ENCODE measurements around the gene SVIL. TPM values are rescaled to one million over a fixed set of nuclear protein-coding genes. Genes with fewer than 3 reads are reported as not detected.

SVIL gene
- total RNA-seq, 2 donors from 2014 or later, result 12.2 to 14.2 TPM

GRCh38 chr10:29666201-29666600, 31.4 kb upstream of the SVIL start:
- no peak for ATAC-seq (replicated peaks in 1 of 2)
- Mint-ChIP-seq H3K4me3 (no peak overlapping the region), H3K27ac (no peak overlapping the region), H3K4me1 (ENCODE audit: low read depth) (no peaks in the 10 kb centered on the region), H3K27me3 (ENCODE audit: low read depth) (peaks cover 11% of the 10 kb centered on the region), H3K9me3 (no peaks in the 10 kb centered on the region), H3K36me3 (ENCODE audit: insufficient read depth in 2 of 2) (peaks cover 0 to 5% of the 10 kb centered on the region in 2 donors)
- DNase-seq, result no peak

DNA sequence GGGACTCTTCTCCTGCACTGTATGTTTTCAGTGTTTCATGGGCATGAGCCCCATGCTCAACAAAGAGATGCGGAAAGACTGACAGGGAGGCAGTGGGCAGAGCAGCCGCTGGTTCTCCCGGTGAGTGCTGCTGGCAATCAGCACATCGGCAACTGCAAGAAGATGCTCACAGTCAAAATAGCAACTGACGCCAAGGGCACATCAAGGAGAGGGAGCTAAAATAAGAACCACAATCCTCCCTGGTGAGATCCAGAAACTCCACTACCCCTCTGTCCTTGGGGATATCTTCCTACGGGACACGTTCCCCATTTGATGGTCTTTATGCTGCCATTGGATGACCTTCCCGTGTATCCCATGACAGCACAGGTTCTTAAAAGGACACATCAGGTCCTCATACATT, 28.9 kb upstream of the SVIL start:
- H3K4me3 Mint-ChIP-seq, result no peak overlapping the region
- H3K27ac Mint-ChIP-seq, result no peak overlapping the region
- H3K9me3 Mint-ChIP-seq, result no peaks in the 10 kb centered on the region
- DNase-seq (no peak), ATAC-seq (replicated peaks in 1 of 2) (no peak)
- no peaks in the 10 kb centered on the region for H3K36me3 Mint-ChIP-seq (ENCODE audit: insufficient read depth in 2 of 2)
- H3K4me1 Mint-ChIP-seq (ENCODE audit: low read depth), result peaks cover 14% of the 10 kb centered on the region
- H3K27me3 Mint-ChIP-seq (ENCODE audit: low read depth), result peaks cover 25% of the 10 kb centered on the region

GRCh38 chr10:29658984-29659965, 24.5 kb upstream of the SVIL start:
- peak overlapping the region; percentile 47 to 60 for H3K4me3 Mint-ChIP-seq
- H3K9me3 Mint-ChIP-seq, result peaks cover 5 to 6% of the 10 kb centered on the region in 2 donors
- peaks cover 15 to 21% of the 10 kb centered on the region in 2 donors for H3K36me3 Mint-ChIP-seq (ENCODE audit: insufficient read depth in 2 of 2)
- DNase-seq (peak; percentile 68 to 77), ATAC-seq (replicated peaks in 1 of 2) (peak; percentile 99)
- peaks cover 30% of the 10 kb centered on the region for H3K4me1 Mint-ChIP-seq (ENCODE audit: low read depth)
- peak overlapping the region; percentile 10 for H3K27ac Mint-ChIP-seq
- H3K27me3 Mint-ChIP-seq (ENCODE audit: low read depth), result peaks cover 25% of the 10 kb centered on the region

GRCh38 chr10:29657719-29658274, 23.0 kb upstream of the SVIL start:
- H3K27me3 Mint-ChIP-seq (ENCODE audit: low read depth), result peaks cover 25% of the 10 kb centered on the region
- no peak for ATAC-seq (replicated peaks in 1 of 2)
- peaks cover 30% of the 10 kb centered on the region for H3K4me1 Mint-ChIP-seq (ENCODE audit: low read depth)
- peaks cover 15 to 21% of the 10 kb centered on the region in 2 donors for H3K36me3 Mint-ChIP-seq (ENCODE audit: insufficient read depth in 2 of 2)
- H3K9me3 Mint-ChIP-seq, result peaks cover 5 to 6% of the 10 kb centered on the region in 2 donors
- peak in 1 of 2 donors; percentile 15 for DNase-seq
- H3K27ac Mint-ChIP-seq, result no peak overlapping the region
- H3K4me3 Mint-ChIP-seq, result peak overlapping the region; percentile 13 to 63

DNA sequence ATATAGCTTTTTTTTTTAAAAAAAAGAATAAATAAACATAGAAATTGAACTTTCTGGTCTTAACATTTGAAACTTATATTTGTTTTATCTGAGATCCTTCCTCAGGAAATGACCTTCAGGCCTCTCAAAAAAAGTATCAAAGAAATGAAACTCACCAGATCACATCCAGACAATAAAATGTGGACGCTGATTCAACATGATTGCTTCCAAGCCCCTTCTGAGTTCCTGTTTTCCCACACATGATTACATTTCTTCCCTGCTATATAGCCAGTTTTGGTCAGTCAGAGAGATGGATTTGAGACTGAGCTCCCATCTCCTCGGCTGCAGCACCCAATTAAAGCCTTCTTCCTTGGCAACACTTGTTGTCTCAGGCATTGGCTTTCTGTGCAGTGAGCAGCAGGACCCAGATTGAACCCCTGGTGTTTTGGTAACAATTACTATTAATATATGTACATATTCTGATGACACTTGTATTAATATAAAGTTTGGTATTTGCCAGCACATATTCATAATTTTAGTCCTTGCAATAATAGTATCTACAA, 21.8 kb upstream of the SVIL start:
- DNase-seq (no peak), ATAC-seq (replicated peaks in 1 of 2) (no peak)
- H3K27me3 Mint-ChIP-seq (ENCODE audit: low read depth), result peaks cover 17% of the 10 kb centered on the region
- no peak overlapping the region for H3K27ac Mint-ChIP-seq
- no peak overlapping the region for H3K4me3 Mint-ChIP-seq
- peaks cover 5 to 6% of the 10 kb centered on the region in 2 donors for H3K9me3 Mint-ChIP-seq
- peaks cover 30% of the 10 kb centered on the region for H3K4me1 Mint-ChIP-seq (ENCODE audit: low read depth)
- peaks cover 15 to 21% of the 10 kb centered on the region in 2 donors for H3K36me3 Mint-ChIP-seq (ENCODE audit: insufficient read depth in 2 of 2)

- Mint-ChIP-seq H3K4me1 (ENCODE audit: low read depth) (peaks cover 22% of the 10 kb centered on the region), H3K4me3 (no peak overlapping the region), H3K36me3 (ENCODE audit: insufficient read depth in 2 of 2) (peaks cover 8 to 11% of the 10 kb centered on the region in 2 donors), H3K9me3 (peaks cover 3 to 4% of the 10 kb centered on the region in 2 donors), H3K27ac (no peak overlapping the region), H3K27me3 (ENCODE audit: low read depth) (no peaks in the 10 kb centered on the region)
- DNase-seq (no peak), ATAC-seq (replicated peaks in 1 of 2) (no peak)
Measured at GRCh38 chr10:29652192-29652591, 17.4 kb upstream of the SVIL start.

DNA sequence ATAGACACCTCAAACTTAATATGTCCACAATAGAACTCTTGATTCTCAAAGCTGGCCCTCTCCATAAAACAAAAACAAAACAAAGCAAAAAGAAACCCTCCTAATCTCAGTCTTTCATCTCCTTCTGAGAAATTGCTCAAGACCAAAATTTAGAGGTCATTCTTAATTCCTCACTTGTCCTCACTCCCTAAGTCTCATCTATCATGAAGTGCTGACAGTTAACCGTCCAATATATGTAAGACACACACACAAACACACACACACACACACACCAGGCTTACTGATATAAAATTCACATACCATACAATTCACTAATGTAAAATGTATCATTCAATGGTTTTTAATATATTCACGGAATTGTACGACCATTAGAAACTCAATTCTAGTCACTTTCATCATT, 17.0 kb upstream of the SVIL start:
- no peak overlapping the region for H3K4me3 Mint-ChIP-seq
- no peak overlapping the region for H3K27ac Mint-ChIP-seq
- H3K4me1 Mint-ChIP-seq (ENCODE audit: low read depth), result peaks cover 26% of the 10 kb centered on the region
- peaks cover 2 to 3% of the 10 kb centered on the region in 2 donors for H3K9me3 Mint-ChIP-seq
- ATAC-seq (replicated peaks in 1 of 2), result no peak
- DNase-seq, result no peak
- H3K27me3 Mint-ChIP-seq (ENCODE audit: low read depth), result no peaks in the 10 kb centered on the region
- H3K36me3 Mint-ChIP-seq (ENCODE audit: insufficient read depth in 2 of 2), result peaks cover 6 to 8% of the 10 kb centered on the region in 2 donors

GRCh38 chr10:29650552-29650944, 15.8 kb upstream of the SVIL start:
- H3K9me3 Mint-ChIP-seq, result no peaks in the 10 kb centered on the region
- DNase-seq (no peak), ATAC-seq (replicated peaks in 1 of 2) (no peak)
- peaks cover 38% of the 10 kb centered on the region for H3K4me1 Mint-ChIP-seq (ENCODE audit: low read depth)
- H3K36me3 Mint-ChIP-seq (ENCODE audit: insufficient read depth in 2 of 2), result peaks cover 2% of the 10 kb centered on the region in 2 donors
- no peak overlapping the region for H3K4me3 Mint-ChIP-seq
- H3K27me3 Mint-ChIP-seq (ENCODE audit: low read depth), result no peaks in the 10 kb centered on the region
- H3K27ac Mint-ChIP-seq, result no peak overlapping the region

DNA sequence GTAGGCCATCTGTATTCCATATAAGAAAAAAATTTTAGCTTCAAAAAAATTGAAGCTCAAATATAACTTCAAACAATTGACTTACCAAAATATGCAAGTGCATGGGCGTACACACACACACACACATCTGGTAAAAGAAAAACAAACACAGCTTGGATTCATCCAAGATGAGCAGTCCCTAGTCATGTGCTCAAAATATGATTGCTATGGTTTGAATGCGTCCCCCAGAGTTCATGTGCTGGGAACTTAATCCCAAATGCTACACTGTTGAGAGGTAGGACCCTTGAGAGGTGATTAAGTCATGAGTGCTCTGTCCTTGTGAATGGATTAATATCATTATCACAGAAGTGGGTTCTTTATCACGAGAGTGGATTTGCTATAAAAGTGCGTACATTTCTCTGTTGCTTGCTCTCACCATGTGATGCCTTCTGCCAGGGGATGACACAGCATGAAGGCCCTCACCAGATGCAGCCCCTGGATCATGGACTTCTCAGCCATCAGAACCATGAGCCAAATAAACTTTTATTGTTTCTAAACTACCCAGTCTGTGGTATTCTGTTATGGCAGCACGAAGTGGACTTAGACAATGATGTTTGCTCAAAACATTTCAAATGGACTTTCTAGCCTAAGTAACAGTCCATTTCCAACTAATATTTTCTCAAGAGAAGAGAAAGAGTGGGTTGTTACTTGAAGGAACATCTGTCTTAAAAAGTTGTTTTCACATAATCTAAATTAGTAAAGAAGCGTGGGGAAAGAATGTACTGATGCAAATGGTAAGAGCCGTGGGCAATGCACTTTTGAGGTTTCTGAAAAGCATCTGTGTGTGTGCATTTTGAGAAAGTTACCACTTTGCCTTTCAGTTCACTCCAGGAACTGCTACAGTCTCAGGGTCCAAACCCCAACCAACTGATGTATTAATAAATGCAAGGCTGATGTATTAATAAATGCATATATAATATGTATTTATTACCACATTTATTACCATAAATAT, 15.1 kb upstream of the SVIL start:
- ATAC-seq (replicated peaks in 1 of 2) (no peak), DNase-seq (no peak)
- Mint-ChIP-seq H3K4me3 (no peak overlapping the region), H3K27me3 (ENCODE audit: low read depth) (no peaks in the 10 kb centered on the region), H3K9me3 (no peaks in the 10 kb centered on the region), H3K27ac (no peak overlapping the region), H3K4me1 (ENCODE audit: low read depth) (peaks cover 38% of the 10 kb centered on the region), H3K36me3 (ENCODE audit: insufficient read depth in 2 of 2) (peaks cover 0 to 2% of the 10 kb centered on the region in 2 donors)

GRCh38 chr10:29648983-29649268, 14.2 kb upstream of the SVIL start:
- DNase-seq, result no peak
- peaks cover 38% of the 10 kb centered on the region for H3K4me1 Mint-ChIP-seq (ENCODE audit: low read depth)
- peaks cover 0 to 2% of the 10 kb centered on the region in 2 donors for H3K36me3 Mint-ChIP-seq (ENCODE audit: insufficient read depth in 2 of 2)
- H3K9me3 Mint-ChIP-seq, result no peaks in the 10 kb centered on the region
- H3K4me3 Mint-ChIP-seq, result no peak overlapping the region
- ATAC-seq (replicated peaks in 1 of 2), result no peak
- H3K27me3 Mint-ChIP-seq (ENCODE audit: low read depth), result no peaks in the 10 kb centered on the region
- no peak overlapping the region for H3K27ac Mint-ChIP-seq

DNA sequence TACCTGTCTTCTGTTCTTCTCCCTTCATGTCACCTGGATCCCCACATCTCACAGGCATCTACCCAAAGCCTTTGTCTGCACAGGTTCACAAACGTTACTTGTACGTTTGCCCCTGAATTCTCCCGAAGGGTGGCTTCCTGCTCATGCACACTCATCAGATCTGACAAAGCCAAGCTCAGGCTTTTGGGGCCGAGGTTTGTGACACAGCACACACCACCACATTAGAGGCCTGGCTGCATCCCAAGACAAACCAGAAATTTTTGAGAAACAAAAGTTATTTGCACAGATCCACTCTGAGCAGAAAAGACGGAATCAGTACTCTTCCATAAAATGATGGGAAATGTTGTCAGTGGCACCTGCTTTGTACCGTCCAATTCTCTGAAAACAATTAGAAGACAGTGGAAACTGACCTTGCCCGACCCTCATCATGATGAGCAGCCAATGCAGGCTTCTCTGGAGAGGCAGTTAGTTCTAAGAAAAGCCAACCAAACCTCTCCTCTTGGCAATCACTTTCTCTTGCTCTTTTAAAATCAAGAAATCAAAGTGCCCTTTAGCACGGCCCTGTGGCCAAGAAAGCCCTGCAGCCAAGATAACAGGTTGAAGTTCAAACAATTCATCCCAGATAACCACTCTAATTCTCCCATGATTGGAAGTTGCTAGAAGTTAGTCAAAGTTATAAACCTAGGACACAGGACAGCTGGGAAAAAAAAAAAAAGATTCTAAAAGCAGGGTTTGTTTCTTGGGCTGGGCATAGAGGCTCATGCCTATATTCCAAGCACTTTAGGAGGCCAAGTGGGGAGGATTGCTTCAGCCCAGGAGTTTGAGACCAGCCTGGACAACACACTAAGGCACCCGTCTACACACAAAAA, 13.6 kb upstream of the SVIL start:
- H3K4me1 Mint-ChIP-seq (ENCODE audit: low read depth), result peaks cover 38% of the 10 kb centered on the region
- peak overlapping the region; percentile 29 for H3K27ac Mint-ChIP-seq
- ATAC-seq (replicated peaks in 1 of 2) (peak; percentile 82 to 83), DNase-seq (peak; percentile 34 to 41)
- H3K27me3 Mint-ChIP-seq (ENCODE audit: low read depth), result no peaks in the 10 kb centered on the region
- H3K4me3 Mint-ChIP-seq, result peak overlapping the region; percentile 64 to 83
- H3K9me3 Mint-ChIP-seq, result no peaks in the 10 kb centered on the region
- H3K36me3 Mint-ChIP-seq (ENCODE audit: insufficient read depth in 2 of 2), result peaks cover 0 to 2% of the 10 kb centered on the region in 2 donors

GRCh38 chr10:29647478-29647877, 12.7 kb upstream of the SVIL start:
- DNase-seq, result no peak
- peaks cover 0 to 2% of the 10 kb centered on the region in 2 donors for H3K36me3 Mint-ChIP-seq (ENCODE audit: insufficient read depth in 2 of 2)
- H3K27ac Mint-ChIP-seq, result no peak overlapping the region
- H3K9me3 Mint-ChIP-seq, result no peaks in the 10 kb centered on the region
- no peak for ATAC-seq (replicated peaks in 1 of 2)
- peaks cover 38% of the 10 kb centered on the region for H3K4me1 Mint-ChIP-seq (ENCODE audit: low read depth)
- H3K27me3 Mint-ChIP-seq (ENCODE audit: low read depth), result no peaks in the 10 kb centered on the region
- peak overlapping the region in 1 of 2 donors; percentile 73 for H3K4me3 Mint-ChIP-seq

Measured in activated T-cell treated with anti-CD3 and anti-CD28 coated beads, Interleukin-2, amount 50 U/mL, for 72 hours (primary cell).